ENCODE data around the gene CEP120.

The CEP120 gene

GRCh38 chr5:123455640-123456039 lies 32.4 kb upstream of the CEP120 start:
- no peak for DNase-seq (ENCODE audit: low read depth in 2 of 2)
- TF ChIP-seq CTCF (IDR thresholded peaks at IDR 0.05; ENCODE audit: low read depth, low read length): no peak
- no peak overlapping the region for H3K4me3 ChIP-seq (replicated peaks in 1 of 2; ENCODE audit: low read depth in 2 of 2, low read length in 2 of 2)

GRCh38 chr5:123455095-123455494 lies 31.9 kb upstream of the CEP120 start:
- no peak for DNase-seq (ENCODE audit: low read depth in 2 of 2)
- no peak for TF ChIP-seq CTCF (IDR thresholded peaks at IDR 0.05; ENCODE audit: low read depth, low read length)
- no peak overlapping the region for H3K4me3 ChIP-seq (replicated peaks in 1 of 2; ENCODE audit: low read depth in 2 of 2, low read length in 2 of 2)

- peak; percentile 33 to 39 for DNase-seq (ENCODE audit: low read depth in 2 of 2)
- TF ChIP-seq CTCF (IDR thresholded peaks at IDR 0.05; ENCODE audit: low read depth, low read length): no peak
- H3K4me3 ChIP-seq (replicated peaks in 1 of 2; ENCODE audit: low read depth in 2 of 2, low read length in 2 of 2): no peak overlapping the region
Measured at GRCh38 chr5:123454259-123454911, 31.2 kb upstream of the CEP120 start.

GRCh38 chr5:123452401-123452800 lies 29.2 kb upstream of the CEP120 start:
- TF ChIP-seq CTCF (IDR thresholded peaks at IDR 0.05; ENCODE audit: low read depth, low read length): no peak
- no peak for DNase-seq (ENCODE audit: low read depth in 2 of 2)
- H3K4me3 ChIP-seq (replicated peaks in 1 of 2; ENCODE audit: low read depth in 2 of 2, low read length in 2 of 2): no peak overlapping the region

- no peak for TF ChIP-seq CTCF (IDR thresholded peaks at IDR 0.05; ENCODE audit: low read depth, low read length)
- H3K4me3 ChIP-seq (replicated peaks in 1 of 2; ENCODE audit: low read depth in 2 of 2, low read length in 2 of 2): no peak overlapping the region
- DNase-seq (ENCODE audit: low read depth in 2 of 2): no peak
Measured at GRCh38 chr5:123451047-123451446, 27.8 kb upstream of the CEP120 start.

- DNase-seq (ENCODE audit: low read depth in 2 of 2): peak; percentile 46 to 68
- TF ChIP-seq CTCF (IDR thresholded peaks at IDR 0.05; ENCODE audit: low read depth, low read length): no peak
- H3K4me3 ChIP-seq (replicated peaks in 1 of 2; ENCODE audit: low read depth in 2 of 2, low read length in 2 of 2): no peak overlapping the region
Measured at GRCh38 chr5:123450640-123451039, 27.4 kb upstream of the CEP120 start.

- DNase-seq (ENCODE audit: low read depth in 2 of 2): no peak
- TF ChIP-seq CTCF (IDR thresholded peaks at IDR 0.05; ENCODE audit: low read depth, low read length): no peak
- H3K4me3 ChIP-seq (replicated peaks in 1 of 2; ENCODE audit: low read depth in 2 of 2, low read length in 2 of 2): no peak overlapping the region
Measured at GRCh38 chr5:123450114-123450513, 26.9 kb upstream of the CEP120 start.

Data from cardiac fibroblast (primary cell).